GM23248 (cell line): Measurements from ENCODE around the gene ANO10.

Source experiments
- EZH2 ChIP-seq: fragments of 200-600 bp; sonication (generic); IDR thresholded peaks from 2 replicates; pipeline ENCODE4 v1.6.1; 2018; ENCODE audit warnings: antibody characterized with exemption, mild to moderate bottlenecking; ENCODE audit not compliant: insufficient read depth, poor library complexity, severe bottlenecking
- EZH2phosphoT487 ChIP-seq: fragments of 200-600 bp; sonication (generic); IDR thresholded peaks from 2 replicates; pipeline ENCODE4 v1.6.1; 2018; ENCODE audit warnings: antibody characterized with exemption, moderate library complexity, mild to moderate bottlenecking, low read depth; ENCODE audit not compliant: insufficient read depth

DNA sequence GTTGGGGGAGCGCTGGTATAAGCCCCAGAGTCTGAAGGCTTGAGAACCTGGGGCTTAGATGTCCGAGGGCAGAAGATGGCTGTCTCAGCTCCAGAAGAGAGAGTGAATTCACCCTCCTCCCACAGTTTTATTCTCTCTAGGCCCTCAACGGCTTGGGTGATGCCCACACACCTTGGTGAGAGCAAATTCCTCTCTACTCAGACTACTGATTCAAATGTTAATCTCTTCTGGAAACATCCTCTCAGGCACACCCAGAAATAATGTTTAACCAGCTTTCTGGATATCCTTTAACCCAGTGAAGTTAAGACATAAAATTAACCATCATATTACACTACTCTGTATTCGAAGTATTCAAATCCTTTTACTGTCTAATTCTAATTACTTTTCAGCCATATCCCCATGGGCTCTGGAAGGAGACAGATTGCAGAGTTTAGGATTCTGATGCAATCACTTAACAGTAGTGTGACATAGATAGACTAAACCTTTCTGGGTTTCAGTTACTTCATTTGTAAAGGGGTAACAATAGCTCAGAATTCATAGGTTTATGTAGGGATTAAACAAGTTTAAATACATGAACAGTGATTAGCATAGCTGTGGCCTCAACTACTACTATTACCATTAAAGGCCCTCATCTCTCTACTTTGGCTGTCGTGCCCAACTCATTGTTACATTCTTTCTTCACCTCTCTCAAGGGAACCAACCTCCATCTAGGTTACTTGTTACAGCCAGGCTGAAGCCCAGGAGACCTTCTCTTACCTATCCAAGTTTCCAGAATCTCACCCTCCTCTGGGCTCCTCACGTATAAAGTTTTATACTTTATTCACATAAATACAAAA, 25.7 kb upstream of the ANO10 start:
- TF ChIP-seq EZH2 (no peak), EZH2phosphoT487 (no peak)
